ENCODE data around the gene KRT77.
A peak's percentile ranks its signal among the peaks of the same experiment; 100 is the strongest.

Gene KRT77

GRCh38 chr12:52697058-52697582, 6.2 kb downstream of the KRT77 start:
- no peak overlapping the region for H3K4me3 ChIP-seq (ENCODE audit: low read length)
- no peak for DNase-seq (ENCODE audit: low read depth, low spot score)

GRCh38 chr12:52696588-52696987, 6.7 kb downstream of the KRT77 start:
- DNase-seq (ENCODE audit: low read depth, low spot score): no peak
- no peak overlapping the region for H3K4me3 ChIP-seq (ENCODE audit: low read length)

GRCh38 chr12:52695039-52695438, 8.3 kb downstream of the KRT77 start:
- H3K4me3 ChIP-seq (ENCODE audit: low read length): no peak overlapping the region
- DNase-seq (ENCODE audit: low read depth, low spot score): no peak

- no peak for DNase-seq (ENCODE audit: low read depth, low spot score)
- H3K4me3 ChIP-seq (ENCODE audit: low read length): no peak overlapping the region
Measured at GRCh38 chr12:52694151-52694550, 9.2 kb downstream of the KRT77 start.

- no peak for DNase-seq (ENCODE audit: low read depth, low spot score)
- H3K4me3 ChIP-seq (ENCODE audit: low read length): no peak overlapping the region
Measured at GRCh38 chr12:52693261-52693660, 10.1 kb downstream of the KRT77 start.

- DNase-seq (ENCODE audit: low read depth, low spot score): no peak
- H3K4me3 ChIP-seq (ENCODE audit: low read length): no peak overlapping the region
Measured at GRCh38 chr12:52692254-52692653, 11.1 kb downstream of the KRT77 start.

GRCh38 chr12:52691841-52692150, 11.5 kb downstream of the KRT77 start:
- no peak overlapping the region for H3K4me3 ChIP-seq (ENCODE audit: low read length)
- no peak for DNase-seq (ENCODE audit: low read depth, low spot score)

- no peak for DNase-seq (ENCODE audit: low read depth, low spot score)
- peak overlapping the region; percentile 49 for H3K4me3 ChIP-seq (ENCODE audit: low read length)
Measured at GRCh38 chr12:52691076-52691840, 12.1 kb downstream of the KRT77 start.

- peak overlapping the region; percentile 49 for H3K4me3 ChIP-seq (ENCODE audit: low read length)
- no peak for DNase-seq (ENCODE audit: low read depth, low spot score)
Measured at GRCh38 chr12:52690351-52691075, 12.8 kb downstream of the KRT77 start.

GRCh38 chr12:52689936-52690335, 13.4 kb downstream of the KRT77 start:
- DNase-seq (ENCODE audit: low read depth, low spot score): no peak
- H3K4me3 ChIP-seq (ENCODE audit: low read length): no peak overlapping the region

GRCh38 chr12:52689239-52689638, 14.1 kb downstream of the KRT77 start:
- no peak overlapping the region for H3K4me3 ChIP-seq (ENCODE audit: low read length)
- no peak for DNase-seq (ENCODE audit: low read depth, low spot score)

GRCh38 chr12:52688481-52688880, 14.8 kb downstream of the KRT77 start:
- H3K4me3 ChIP-seq (ENCODE audit: low read length): no peak overlapping the region
- no peak for DNase-seq (ENCODE audit: low read depth, low spot score)

GRCh38 chr12:52687497-52688385, 15.6 kb downstream of the KRT77 start:
- H3K4me3 ChIP-seq (ENCODE audit: low read length): no peak overlapping the region
- no peak for DNase-seq (ENCODE audit: low read depth, low spot score)

GRCh38 chr12:52686756-52687487, 16.4 kb downstream of the KRT77 start:
- DNase-seq (ENCODE audit: low read depth, low spot score): no peak

GRCh38 chr12:52686063-52686462, 17.3 kb downstream of the KRT77 start:
- no peak overlapping the region for H3K4me3 ChIP-seq (ENCODE audit: low read length)
- no peak for DNase-seq (ENCODE audit: low read depth, low spot score)

More at GRCh38 chr12:52686756-52687487, 16.4 kb downstream of the KRT77 start:
- no peak overlapping the region for H3K4me3 ChIP-seq (ENCODE audit: low read length)

- no peak overlapping the region for H3K4me3 ChIP-seq (ENCODE audit: low read length)
- no peak for DNase-seq (ENCODE audit: low read depth, low spot score)
Measured at GRCh38 chr12:52685406-52685890, 17.9 kb downstream of the KRT77 start.

- no peak for DNase-seq (ENCODE audit: low read depth, low spot score)
- H3K4me3 ChIP-seq (ENCODE audit: low read length): no peak overlapping the region
Measured at GRCh38 chr12:52684431-52684830, 18.9 kb downstream of the KRT77 start.

GRCh38 chr12:52683575-52684300, 19.6 kb downstream of the KRT77 start:
- no peak overlapping the region for H3K4me3 ChIP-seq (ENCODE audit: low read length)
- DNase-seq (ENCODE audit: low read depth, low spot score): no peak
